Activated naive CD8-positive, alpha-beta T cell treated with anti-CD3 and anti-CD28 coated beads, Interleukin-2, amount 50 U/mL, for 16 hours (primary cell): ENCODE data around the gene SYNJ2.

Experiments used
- DNase-seq: peaks from one replicate; pipeline ENCODE4 v3.0.0-alpha.2; 2020; ENCODE audit warnings: low read depth, low spot score

Gene SYNJ2

GRCh38 chr6:158027590-158028285 lies 46.1 kb downstream of the SYNJ2 start:
- no peak for DNase-seq

DNA sequence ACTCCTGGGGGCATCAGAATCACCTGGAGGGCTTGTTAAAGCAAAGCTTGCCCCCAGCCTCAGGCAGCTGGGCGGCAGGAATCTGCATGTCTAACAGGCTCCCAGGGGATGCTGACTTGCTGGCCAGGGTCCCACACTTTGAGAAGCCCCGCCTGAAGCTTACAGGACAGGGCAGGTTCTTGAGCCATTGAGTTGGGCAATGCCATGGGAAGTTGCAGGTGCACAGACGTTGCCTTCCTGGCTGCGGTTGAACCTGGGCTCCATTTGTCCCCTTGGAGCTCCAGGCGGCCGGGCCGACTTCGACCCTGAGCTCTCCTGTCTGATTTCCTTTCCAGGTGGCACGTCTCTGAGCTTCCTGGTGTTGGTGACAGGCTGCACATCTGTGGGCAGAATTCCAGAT lies 46.8 kb downstream of the SYNJ2 start:
- DNase-seq = no peak

- DNase-seq = no peak
These were observed 47.2 kb downstream of the SYNJ2 start for GRCh38 chr6:158028876-158029275.

- DNase-seq = no peak
These were observed 48.1 kb downstream of the SYNJ2 start for GRCh38 chr6:158029668-158030230.

DNA sequence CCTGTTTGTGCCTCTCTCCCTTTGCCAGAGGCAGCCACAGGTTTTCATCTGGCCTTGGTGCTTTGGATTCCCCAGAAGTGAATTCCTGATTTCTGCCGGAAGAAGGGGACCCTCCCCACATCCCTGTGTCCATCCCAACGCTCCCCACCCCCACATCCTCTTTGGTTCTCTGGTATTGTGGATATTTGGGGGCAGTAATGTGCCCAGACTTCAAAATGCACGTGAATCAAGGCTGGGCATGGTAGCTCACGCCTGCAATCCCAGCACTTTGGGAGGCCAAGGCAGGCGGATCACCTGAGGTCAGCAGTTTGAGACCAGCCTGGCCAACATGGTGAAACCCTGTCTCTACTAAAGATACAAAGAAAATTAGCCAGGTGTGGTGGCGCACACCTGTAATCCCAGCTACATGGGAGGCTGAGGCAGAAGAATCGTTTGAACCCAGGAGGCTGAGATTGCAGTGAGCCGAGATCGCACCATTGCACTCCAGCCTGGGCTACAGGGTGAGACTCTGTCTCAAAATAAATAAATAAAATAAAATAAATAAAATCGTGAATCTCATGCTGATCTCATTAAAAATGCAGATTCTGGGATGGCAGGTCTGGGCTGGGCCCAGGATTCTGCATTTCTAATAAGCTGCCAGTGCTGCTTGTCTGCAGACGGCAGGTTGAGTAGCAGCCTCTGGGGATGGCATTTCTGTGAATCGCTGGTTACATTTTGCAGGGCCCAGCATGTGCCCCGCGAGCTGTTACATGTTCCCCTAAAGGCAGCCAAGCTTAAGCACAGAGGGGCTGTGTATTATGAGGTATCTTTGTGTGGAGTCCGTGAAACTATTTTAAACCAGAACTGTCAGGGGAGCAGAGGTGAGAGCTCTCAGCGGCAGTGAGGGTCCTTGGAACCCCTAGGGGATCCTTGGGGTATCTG lies 49.0 kb downstream of the SYNJ2 start:
- DNase-seq = no peak

- no peak for DNase-seq
These were observed 50.0 kb downstream of the SYNJ2 start for GRCh38 chr6:158031381-158032353.

DNA sequence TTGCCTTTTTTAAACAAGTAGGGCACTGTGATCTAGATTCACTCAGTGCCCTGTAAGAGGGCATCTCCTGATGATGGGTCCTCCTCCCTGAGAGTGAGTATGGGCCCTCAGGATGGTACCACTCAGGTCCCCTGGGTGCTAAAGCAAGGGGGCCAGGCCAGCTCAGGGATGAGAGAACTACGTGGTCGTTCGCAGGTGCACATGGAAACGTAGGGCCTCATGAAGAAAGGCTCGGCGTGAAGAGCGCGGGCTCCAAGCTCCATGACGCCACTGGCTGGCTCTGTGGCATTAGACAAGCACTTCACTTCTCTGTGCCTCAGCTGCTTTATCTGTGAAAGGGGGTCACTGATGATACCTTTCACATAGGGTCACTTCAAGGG lies 50.7 kb downstream of the SYNJ2 start:
- DNase-seq = no peak

DNA sequence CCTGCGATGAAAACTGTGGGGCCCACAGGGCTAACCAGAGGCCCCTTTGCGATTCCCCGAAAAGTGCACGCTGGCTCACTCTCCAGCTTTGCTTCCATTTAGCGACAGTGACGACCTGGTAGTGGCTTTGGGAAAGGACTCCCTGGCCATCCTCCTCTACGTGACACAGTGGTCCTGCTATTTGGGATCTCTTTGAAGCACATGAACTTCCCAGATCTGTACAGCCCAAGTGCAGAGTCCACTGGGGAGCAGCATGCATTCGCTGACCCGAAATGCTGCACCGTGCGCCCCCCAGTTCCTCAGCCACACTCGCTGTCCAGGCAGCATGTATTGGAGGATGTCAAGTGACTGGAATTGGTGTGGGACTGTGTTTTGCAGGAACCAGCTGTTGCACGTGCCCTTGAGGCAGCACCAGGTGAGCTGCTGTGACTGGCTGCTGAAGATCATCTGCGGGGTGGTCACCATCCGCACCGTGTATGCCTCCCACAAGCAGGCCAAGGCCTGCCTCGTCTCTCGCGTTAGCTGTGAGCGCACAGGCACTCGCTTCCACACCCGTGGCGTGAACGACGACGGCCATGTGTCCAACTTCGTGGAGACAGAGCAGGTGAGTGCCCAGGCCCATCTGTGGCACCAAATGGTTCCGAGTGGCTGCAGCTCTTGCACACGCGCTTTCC lies 51.6 kb downstream of the SYNJ2 start:
- DNase-seq = no peak

- DNase-seq = no peak
These were observed 52.4 kb downstream of the SYNJ2 start for GRCh38 chr6:158033751-158034702.

GRCh38 chr6:158036261-158036660 lies 54.6 kb downstream of the SYNJ2 start:
- no peak for DNase-seq

DNA sequence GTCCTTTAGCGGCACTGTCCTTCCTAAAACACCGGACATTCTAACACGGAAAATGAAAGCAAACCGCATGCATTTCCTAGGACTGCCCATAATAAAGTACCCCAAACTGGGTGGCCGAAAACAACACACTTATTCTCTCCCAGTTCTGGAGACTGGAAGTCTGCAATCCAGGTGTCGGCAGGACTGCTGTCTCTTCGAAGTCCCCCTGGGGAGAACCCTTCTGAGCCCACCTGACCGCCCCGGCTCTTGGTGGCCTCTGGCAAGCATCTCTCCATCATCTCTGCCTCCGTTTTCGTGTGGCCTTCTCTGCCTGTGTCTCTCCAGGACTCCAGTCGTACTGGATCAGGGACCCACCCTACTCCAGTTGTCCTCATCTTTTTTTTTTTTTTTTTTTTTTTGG lies 55.4 kb downstream of the SYNJ2 start:
- DNase-seq = no peak

GRCh38 chr6:158037771-158038170 lies 56.1 kb downstream of the SYNJ2 start:
- DNase-seq = no peak

GRCh38 chr6:158038291-158039177 lies 56.9 kb downstream of the SYNJ2 start:
- DNase-seq = no peak

DNA sequence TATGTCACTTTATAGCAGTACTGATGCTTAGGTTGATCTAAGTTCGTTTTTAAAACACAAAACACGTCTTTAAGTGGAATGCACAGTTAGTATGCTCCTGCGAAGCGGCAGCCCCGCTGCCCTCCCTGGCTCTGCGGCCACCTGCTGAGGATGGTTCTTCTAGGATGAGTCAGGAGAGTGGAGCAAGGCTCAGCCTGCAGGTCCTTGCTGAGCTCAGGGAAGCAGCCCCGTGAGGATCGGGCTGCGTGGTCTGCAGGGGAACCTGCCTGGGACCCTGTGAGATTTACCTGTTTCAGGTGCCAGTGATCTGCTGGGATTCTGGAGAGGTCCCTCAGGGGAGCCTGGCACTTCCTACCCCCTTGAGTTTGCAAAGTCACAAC lies 57.5 kb downstream of the SYNJ2 start:
- DNase-seq = no peak

GRCh38 chr6:158039571-158040050 lies 57.9 kb downstream of the SYNJ2 start:
- no peak for DNase-seq

GRCh38 chr6:158040051-158040803 lies 58.6 kb downstream of the SYNJ2 start:
- no peak for DNase-seq

DNA sequence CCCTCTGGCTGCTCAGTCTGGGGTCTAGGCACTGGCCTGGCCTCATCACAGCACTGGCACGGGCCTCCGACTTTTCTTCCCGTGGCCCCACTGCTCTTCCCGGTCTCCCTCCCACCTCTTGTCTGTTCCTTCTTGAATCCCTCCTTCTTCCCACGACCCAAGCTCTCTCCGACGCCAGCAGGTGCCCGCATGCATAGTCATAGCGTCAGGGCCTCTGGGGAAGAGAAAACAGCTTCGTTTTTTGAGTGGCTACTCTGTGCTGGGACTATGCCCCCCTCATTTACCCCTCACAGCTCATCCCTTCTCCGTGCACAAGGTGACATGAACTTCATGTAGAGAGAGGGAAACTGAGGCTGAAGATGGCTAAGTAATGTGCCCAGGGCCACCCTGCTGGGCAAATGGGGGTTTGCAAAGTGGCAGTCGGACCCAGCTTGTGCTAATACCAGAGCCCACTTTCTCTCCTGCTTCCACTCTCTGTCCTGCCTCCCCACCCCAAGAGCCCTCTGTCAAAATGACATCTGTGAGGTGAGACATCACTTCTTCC lies 59.2 kb downstream of the SYNJ2 start:
- no peak for DNase-seq

- DNase-seq = no peak
These were observed 59.7 kb downstream of the SYNJ2 start for GRCh38 chr6:158041370-158041769.
